Ureter (tissue), 1 donor: ENCODE measurements around the gene PRKAA1. TPM values are rescaled to one million over a fixed set of nuclear protein-coding genes. Genes with fewer than 3 reads are reported as not detected.
A peak's percentile ranks its signal among the peaks of the same experiment; 100 is the strongest.
"Not testable (repeated sequence)": the region's sequence is repeated elsewhere in the genome, so short reads cannot be mapped to it uniquely, and the experiment has no call there.

Experiments
- DNase-seq: peaks from one replicate; pipeline ENCODE4 v3.0.0-alpha.2; 2020; ENCODE audit warnings: low spot score
- total RNA-seq: library from RNA; stranded (reverse); gene quantifications from one replicate; pipeline ENCODE4 v1.2.4, GENCODE V29; 2023
- donor health status: DM: yes; HTN: yes; CAD: no.

PRKAA1 gene
- total RNA-seq, 1 donor from 2014 or later: 114 TPM

DNA sequence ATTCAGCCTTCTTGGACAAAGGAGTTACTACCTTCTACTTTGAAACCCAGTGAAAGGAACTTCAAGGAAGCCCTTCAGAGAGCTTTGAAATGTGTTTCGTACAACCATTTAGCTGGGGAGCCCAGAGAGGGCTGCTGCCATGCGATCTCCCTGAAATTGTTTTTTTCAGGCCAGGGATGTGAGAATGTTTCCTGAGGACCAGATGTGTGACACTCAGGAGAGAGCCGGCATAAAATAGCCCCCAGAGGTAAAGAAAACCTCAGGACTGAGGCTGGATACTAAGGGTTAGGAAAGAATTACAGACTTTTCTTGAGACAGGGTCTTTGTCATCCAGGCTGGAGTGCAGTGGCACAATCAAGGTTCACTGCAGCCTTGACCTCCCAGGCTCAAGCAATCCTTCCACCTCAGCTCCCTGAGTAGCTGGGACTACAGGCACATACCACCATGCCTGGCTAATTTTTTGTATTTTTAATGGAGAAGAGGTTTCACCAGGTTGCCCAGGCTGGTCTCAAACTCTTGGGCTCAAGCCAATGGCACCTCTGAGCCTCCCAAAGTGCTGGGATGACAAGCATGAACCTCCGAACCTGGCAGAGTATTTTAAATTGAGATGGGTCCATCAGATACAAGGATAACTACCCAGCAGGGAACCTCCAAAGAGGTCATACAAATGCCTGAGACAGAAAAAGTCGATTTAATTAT, 28.5 kb upstream of the PRKAA1 start:
- DNase-seq: no peak

DNA sequence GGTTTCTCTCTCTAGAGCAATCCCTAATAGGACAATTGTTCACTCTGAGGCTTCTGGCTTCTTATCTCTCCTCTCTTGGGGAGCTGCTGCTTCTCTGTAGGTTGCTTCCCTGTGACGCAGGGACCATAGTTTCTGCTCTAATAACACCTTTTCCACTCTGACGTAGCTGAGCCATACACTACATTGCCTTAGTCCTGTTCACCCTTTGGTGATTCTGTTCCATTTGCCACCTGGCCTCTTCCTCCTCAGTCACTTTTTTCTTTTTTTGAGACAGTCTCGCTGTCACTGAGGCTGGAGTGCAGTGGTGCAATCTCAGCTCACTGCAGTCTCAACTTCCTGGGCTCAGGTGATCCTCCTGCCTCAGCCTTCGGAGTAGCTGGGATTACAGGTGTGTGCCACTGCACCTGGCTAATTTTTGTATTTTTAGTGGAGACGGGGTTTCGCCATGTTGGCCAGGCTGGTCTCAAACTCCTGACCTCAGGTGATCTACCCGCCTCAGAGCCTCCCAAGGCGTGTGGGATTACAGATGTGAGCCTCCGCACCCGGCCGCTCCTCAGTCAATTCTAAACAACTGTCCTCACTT, 27.4 kb upstream of the PRKAA1 start:
- DNase-seq: not testable (repeated sequence)

DNA sequence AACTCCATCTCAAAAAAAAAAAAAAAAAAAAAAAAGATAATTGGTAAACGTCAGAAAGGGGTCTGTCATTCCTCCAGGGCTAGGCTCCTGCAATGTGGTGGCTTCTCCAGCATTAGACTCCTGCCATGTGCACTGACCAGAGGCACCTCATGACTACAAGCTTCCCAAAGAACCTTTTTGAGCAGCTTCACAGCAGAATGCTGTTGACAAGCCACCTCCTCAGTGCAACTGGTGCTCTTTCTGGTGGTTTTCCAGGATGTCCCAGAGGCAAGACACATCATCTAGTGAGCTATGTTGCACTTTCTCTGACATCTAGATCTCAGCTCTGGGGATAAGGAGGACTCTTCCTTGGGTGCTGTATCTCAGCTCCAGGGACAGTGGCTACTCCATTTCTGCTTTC, 25.3 kb upstream of the PRKAA1 start:
- no peak for DNase-seq

DNA sequence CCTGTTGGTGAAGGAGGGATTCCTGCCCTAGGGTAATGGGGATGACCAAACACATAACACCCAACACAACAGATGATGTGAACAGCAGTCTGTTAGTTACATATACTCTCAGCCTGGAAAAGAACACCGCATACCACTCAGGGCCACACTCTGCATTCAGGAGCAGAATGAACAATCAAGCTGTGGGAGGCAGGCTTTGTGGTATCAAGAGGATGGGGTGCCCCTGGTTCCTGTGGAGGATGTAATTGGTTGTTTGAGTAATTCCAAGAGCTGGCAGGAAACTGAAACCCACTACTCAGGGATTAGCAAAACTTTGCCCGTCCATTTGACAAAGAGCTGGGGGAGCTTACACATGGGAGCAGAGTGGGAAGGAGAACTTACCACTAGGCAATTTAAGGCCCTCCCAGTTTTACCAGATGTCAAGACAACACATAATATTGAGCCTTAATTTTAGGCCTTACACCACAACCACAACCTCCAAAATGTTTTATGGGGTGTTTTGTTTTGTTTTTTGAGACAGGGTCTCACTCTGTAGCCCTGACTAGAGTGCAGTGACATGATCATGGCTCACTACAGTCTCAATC, 15.6 kb upstream of the PRKAA1 start:
- DNase-seq: no peak

DNA sequence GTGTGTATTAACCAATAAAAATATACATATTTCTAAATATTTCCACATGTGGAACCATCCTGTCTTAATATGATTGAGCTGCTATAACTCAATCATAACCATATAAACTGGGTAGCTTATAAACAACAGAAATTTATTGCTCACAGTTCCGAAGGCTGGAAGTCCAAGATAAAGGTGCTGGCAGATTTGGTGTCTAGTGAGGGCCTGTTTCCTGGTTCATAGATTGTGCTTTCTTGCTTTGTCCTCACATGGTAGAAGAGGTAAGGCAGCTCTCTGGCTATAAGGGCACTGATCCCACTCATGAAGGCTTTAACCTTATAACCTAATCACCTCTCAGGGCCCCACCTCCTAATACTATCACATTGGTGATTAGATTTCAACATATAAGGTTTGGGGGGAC, 14.0 kb upstream of the PRKAA1 start:
- no peak for DNase-seq

DNA sequence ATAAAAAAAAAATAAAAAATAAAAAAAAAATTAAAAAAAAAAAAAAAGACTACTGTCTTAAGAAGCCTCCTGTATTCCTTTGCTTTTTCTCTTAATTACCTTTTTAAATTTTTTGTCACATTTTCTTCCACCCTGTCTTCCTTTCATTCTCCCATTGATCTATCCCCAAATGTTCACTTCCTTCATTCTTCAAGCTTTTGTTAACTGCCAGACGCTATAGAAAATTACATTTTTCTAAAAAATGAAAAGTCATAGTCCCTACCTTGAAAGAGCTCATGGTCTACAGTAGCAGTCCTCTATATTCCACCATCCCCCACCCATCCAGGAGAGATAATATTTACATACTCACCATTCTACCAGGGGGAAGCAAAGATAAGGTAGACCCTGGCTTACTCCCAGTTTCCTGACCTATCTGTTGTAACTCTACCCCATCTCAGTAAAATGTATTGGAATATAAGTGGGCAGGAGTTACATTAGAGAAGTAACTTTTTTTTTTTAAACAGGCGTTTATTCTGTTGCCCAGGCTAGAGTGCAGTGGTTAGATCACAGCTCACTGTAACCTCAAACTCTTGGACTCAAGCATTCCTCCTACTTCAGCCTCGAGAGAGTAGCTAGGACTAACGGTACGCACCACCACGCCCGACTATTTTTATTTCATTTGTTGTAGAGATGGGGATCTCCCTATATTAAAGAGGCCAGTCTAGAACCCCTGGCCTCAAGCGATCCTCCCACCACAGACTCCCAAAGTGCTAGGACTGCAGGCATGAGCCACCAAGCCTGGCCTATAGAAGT, 3.8 kb upstream of the PRKAA1 start:
- no peak for DNase-seq

- no peak for DNase-seq
Measured at GRCh38 chr5:40799258-40799657, 1.1 kb upstream of the PRKAA1 start.

- no peak for DNase-seq
Measured at GRCh38 chr5:40798801-40799210, 632 bp upstream of the PRKAA1 start.

GRCh38 chr5:40797273-40798011, 732 bp downstream of the PRKAA1 start:
- peak; percentile 80 for DNase-seq

DNA sequence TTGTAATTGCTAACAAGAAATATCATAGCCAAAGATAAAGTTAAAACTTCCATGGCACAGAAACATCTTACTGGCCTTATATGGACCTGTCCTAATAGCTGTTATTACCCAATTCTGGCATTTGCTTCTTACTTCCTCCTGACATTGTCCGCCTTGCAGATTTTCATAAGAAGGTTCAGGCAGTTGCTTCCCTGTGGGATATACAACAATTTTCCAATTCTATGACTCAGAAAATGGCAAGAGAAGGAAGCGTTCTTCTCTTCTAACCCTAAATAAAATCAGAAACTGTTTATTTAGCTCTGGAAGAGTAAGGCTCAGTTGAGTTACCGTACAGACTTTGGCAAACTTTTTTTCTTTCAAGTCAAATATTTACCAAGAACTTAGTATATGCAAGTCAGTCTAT, 1.7 kb downstream of the PRKAA1 start:
- no peak for DNase-seq

DNA sequence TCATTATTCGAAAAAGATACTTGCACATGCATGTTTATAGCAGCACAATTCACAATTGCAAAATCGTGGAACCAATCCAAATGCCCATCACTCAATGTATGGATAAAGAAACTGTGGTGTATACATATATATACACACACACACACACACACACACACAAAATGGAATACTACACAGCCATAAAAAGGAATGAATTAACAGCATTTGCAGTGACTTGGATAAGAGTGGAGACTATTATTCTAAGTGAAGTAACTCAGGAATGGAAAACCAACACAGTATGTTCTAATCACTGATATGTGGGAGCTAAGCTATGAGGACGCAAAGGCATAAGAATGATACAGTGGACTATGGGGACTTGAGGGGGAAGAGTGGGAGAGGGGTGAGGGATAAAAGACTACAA, 3.3 kb downstream of the PRKAA1 start:
- not testable (repeated sequence) for DNase-seq

- DNase-seq: not testable (repeated sequence)
Measured at GRCh38 chr5:40794340-40794739, 3.8 kb downstream of the PRKAA1 start.

DNA sequence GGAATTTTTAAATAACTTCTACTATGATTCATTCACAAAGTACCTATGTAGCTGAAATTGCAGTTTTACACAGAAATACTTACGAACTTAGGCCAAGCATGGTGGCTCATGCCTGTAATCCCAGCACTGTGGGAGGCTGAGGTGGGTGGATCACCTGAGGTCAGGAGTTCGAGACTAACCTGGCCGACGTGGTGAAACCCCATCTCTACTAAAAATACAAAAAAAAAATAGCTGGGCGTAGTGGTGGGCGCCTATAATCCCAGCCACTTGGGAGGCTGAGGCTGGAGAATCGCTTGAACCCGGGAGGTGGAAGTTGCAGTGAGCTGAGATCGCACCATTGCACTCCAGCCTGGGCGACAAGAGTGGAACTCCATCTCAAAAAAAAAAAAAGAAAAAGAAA, 5.5 kb downstream of the PRKAA1 start:
- not testable (repeated sequence) for DNase-seq

GRCh38 chr5:40791715-40792139, 6.4 kb downstream of the PRKAA1 start:
- DNase-seq: no peak

DNA sequence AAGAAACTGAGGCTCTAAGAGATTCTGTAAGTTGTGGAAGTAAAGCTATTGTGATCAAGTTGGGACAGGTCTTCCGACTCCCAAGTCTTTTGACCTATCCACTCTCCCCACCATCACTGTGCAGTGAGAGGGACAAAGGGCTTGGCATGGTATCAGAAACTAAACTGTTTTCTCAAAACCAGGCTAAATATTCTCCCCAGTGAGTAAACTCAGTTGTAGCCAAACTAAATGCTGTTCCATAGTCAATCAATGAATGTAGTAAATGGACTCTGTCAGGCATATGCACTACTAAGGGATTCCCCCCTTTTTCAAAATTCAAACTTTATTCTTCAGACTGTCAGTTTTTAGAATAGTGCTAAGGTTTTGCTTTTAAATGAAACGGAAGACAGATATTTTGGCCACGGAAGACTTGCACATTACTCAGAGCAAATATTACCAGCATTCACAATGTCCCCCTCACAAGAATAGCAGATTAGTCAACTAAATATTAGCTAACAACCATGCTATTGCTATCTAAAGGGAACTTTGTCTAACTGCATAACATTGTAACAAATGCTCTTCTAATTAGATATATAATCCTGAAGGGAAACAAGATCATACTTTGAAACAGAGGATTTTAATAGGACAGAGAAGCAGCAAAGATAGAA, 7.1 kb downstream of the PRKAA1 start:
- no peak for DNase-seq

DNA sequence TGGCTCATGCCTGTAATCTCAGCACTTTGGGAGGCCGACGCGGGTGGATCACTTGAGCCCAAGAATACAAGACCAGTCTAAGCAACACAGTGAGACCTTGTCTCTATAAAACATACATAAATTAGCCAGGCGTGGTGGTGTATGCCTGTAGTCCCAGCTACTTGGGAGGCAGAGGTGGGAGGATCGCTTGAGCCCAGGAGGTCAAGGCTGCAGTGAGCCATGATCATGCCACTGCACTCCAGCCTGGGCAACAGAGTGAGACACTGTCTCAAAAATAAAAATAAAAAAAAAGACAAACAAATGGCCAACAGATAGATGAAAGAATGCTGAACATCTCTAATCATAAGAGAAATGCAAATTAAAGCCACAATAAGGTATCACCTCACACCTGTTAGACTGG, 9.2 kb downstream of the PRKAA1 start:
- DNase-seq: not testable (repeated sequence)

DNA sequence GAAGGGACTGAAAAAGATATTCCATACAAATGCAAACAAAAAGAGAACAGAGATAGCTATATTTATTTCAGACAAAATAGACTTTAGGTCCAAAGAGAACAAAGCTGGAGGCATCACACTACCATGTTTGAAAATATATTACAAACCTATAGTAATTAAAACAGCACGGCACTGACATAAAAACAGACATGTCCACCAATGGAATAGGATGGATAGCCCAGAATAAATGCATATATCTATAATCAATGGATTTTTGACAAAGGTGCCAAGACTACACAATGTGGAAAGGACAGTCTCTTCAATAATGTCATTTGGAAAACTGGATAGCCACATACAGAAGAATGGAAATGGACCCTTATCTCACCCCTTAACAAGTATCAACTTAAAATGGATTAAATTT, 10.2 kb downstream of the PRKAA1 start:
- DNase-seq: no peak

DNA sequence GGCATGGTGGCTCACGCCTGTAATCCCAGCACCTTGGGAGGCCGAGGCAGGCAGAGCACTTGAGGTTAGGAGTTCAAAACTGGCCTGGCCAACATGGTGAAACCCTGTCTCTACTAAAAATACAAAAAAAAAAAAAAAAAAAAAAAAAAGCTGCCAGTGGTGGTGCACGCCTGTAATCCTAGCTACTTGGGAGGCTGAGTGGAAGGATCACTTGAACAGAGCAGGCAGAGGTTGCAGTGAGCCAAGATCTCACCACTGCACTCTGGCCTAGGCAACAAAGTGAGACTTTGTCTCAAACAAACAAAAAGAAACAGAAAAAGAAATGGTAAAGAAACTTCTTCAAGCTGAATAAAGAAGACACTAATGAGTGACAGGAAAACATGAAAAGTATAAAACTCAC, 11.5 kb downstream of the PRKAA1 start:
- DNase-seq: not testable (repeated sequence)

GRCh38 chr5:40784916-40785315, 13.3 kb downstream of the PRKAA1 start:
- no peak for DNase-seq

DNA sequence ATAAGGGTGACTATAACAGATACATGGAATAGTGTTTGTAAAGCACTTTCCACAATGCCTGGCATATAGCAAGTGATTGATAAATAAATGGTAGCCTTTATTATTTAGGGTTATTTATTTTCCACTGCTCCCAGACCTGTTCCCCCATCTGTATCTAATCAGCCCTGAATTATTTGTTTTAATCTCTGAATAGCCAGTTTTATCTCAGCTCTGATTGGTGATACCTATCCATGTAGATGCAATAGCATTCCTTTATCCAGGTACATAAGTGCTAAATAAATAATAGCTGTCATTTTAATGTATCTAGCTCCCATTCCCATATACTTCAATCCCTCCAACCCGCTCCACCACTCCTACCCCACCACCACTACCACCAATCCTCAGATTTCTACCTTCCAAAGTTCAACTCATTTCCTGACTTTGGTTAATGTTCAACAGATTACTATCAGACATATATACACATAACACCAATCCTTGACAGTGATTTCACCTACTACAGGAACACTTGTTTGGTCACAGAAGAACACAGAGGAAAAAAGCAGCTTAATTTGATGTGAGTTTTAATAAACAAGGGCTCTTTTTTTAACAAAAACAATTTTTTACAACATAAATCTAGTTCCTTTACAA, 14.0 kb downstream of the PRKAA1 start:
- DNase-seq: no peak
